ENCODE results near the gene GPR137.

GRCh38 chr11:64247729-64248531, 37.7 kb upstream of the GPR137 start:
- TF ChIP-seq POLR2A (IDR thresholded peaks at IDR 0.05) (no peak), EP300 (IDR thresholded peaks at IDR 0.05) (no peak), CTCF (IDR thresholded peaks at IDR 0.05) (no peak)

Measured in tibial nerve (tissue), 4 donors.